Sigmoid colon (tissue), 4 donors: Measurements from ENCODE around the gene SORCS2.

Experiments used
- POLR2A ChIP-seq, 2 donors: fragments of 450-650 bp; IDR thresholded peaks; one replicate each; pipeline ENCODE4 v1.6.1; 2016; ENCODE audit warnings: antibody characterized with exemption in 2 of 2, mild to moderate bottlenecking in 2 of 2, moderate library complexity in 2 of 2
- POLR2AphosphoS5 ChIP-seq, 4 donors: sonication (generic); formaldehyde crosslinking; IDR thresholded peaks; one replicate each; pipeline ENCODE4 v1.6.1; 2017; ENCODE audit warnings: antibody characterized with exemption in 4 of 4

DNA sequence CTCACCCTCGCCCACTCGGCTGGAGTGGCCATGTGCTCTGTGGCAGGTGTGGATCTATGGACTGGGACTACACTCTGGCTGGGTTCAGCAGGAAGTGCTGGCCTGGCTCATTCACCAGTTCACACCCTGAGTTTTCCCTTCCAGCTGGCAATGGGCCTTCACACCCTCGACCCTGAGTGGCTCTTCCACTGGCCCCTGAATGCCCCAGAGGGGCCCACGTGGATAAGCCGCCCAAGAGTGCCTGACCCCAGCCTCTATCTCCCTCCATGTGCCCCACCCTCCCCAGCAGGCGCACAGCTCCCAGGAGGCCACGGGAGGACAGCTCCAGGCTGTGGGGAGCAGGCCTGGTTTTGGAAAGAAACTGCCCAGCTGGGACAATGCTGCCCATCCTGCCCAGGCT is 513.3 kb downstream of the SORCS2 start:
- TF ChIP-seq POLR2AphosphoS5 (IDR thresholded peaks at IDR 0.05) (no peak), POLR2A (IDR thresholded peaks at IDR 0.05) (no peak)
